ENCODE data around the gene AAMP. TPM values are rescaled to one million over a fixed set of nuclear protein-coding genes. Genes with fewer than 3 reads are reported as not detected.

The AAMP gene
- total RNA-seq, 2 donors from 2014 or later = 54.3 to 88.8 TPM

- H3K4me3 ChIP-seq = no peak overlapping the region
- H3K4me1 ChIP-seq = peaks cover 0 to 48% of the 10 kb centered on the region in 2 donors
- H3K36me3 ChIP-seq = peaks cover 72% of the 10 kb centered on the region
- H3K27ac ChIP-seq = no peak overlapping the region
- no peaks in the 10 kb centered on the region for H3K9me3 ChIP-seq
- TF ChIP-seq CTCF (IDR thresholded peaks at IDR 0.05) = no peak
- DNase-seq (ENCODE audit: low spot score) = no peak
- no peaks in the 10 kb centered on the region for H3K27me3 ChIP-seq
These were observed 10.4 kb upstream of the AAMP start for GRCh38 chr2:218280260-218280870.

GRCh38 chr2:218278531-218279360 lies 8.8 kb upstream of the AAMP start:
- DNase-seq (ENCODE audit: low spot score) = no peak
- Histone ChIP-seq H3K27ac (no peak overlapping the region), H3K36me3 (peaks cover 88% of the 10 kb centered on the region), H3K9me3 (no peaks in the 10 kb centered on the region), H3K4me3 (no peak overlapping the region), H3K27me3 (no peaks in the 10 kb centered on the region), H3K4me1 (peaks cover 0 to 34% of the 10 kb centered on the region in 2 donors)
- TF ChIP-seq CTCF (IDR thresholded peaks at IDR 0.05) = no peak

- Histone ChIP-seq H3K36me3 (peaks cover 92% of the 10 kb centered on the region), H3K27ac (no peak overlapping the region), H3K27me3 (no peaks in the 10 kb centered on the region), H3K9me3 (no peaks in the 10 kb centered on the region), H3K4me1 (peaks cover 0 to 32% of the 10 kb centered on the region in 2 donors), H3K4me3 (no peak overlapping the region)
- DNase-seq (ENCODE audit: low spot score) = no peak
- TF ChIP-seq CTCF (IDR thresholded peaks at IDR 0.05) = no peak
These were observed 8.0 kb upstream of the AAMP start for GRCh38 chr2:218277921-218278320.

- H3K4me1 ChIP-seq = peaks cover 0 to 32% of the 10 kb centered on the region in 2 donors
- no peaks in the 10 kb centered on the region for H3K9me3 ChIP-seq
- H3K4me3 ChIP-seq = no peak overlapping the region
- H3K27ac ChIP-seq = no peak overlapping the region
- TF ChIP-seq CTCF (IDR thresholded peaks at IDR 0.05) = no peak
- DNase-seq (ENCODE audit: low spot score) = no peak
- H3K27me3 ChIP-seq = no peaks in the 10 kb centered on the region
- peaks cover 86% of the 10 kb centered on the region for H3K36me3 ChIP-seq
These were observed 7.2 kb upstream of the AAMP start for GRCh38 chr2:218276986-218277755.

GRCh38 chr2:218275371-218276072 lies 5.6 kb upstream of the AAMP start:
- Histone ChIP-seq H3K27me3 (no peaks in the 10 kb centered on the region), H3K4me1 (peaks cover 0 to 37% of the 10 kb centered on the region in 2 donors), H3K9me3 (no peaks in the 10 kb centered on the region), H3K27ac (peak overlapping the region in 1 of 2 donors; percentile 46), H3K36me3 (peaks cover 71% of the 10 kb centered on the region), H3K4me3 (no peak overlapping the region)
- TF ChIP-seq CTCF (IDR thresholded peaks at IDR 0.05) = no peak
- DNase-seq (ENCODE audit: low spot score) = no peak

All from right atrium auricular region (tissue), 2 donors.